OCI-LY3 (cell line): Measurements from ENCODE around the gene BLID.

ENCODE experiments used
- H2AFZ ChIP-seq: fragments of 200-600, 300-600 bp; shearing (Covaris generic); 2 replicates; pipeline ENCODE4 v1.6.0; 2014; ENCODE audit warnings: antibody characterized with exemption, low read depth, low read length
- H3K27ac ChIP-seq: fragments of 200-600, 300-600 bp; sonication (generic); 2 replicates; pipeline ENCODE4 v1.5.1; 2014; ENCODE audit warnings: mild to moderate bottlenecking, low read length, moderate library complexity, mixed read lengths
- H3K27me3 ChIP-seq: fragments of 200-600, 300-600 bp; sonication (generic); 2 replicates; pipeline ENCODE4 v1.6.1; 2014; ENCODE audit warnings: low read depth, low read length, mixed read lengths
- H3K36me3 ChIP-seq: fragments of 200-600, 300-600 bp; sonication (generic); replicated peaks from 2 replicates; pipeline ENCODE3; 2014; ENCODE audit warnings: low read depth, low read length, mixed read lengths
- H3K4me1 ChIP-seq: fragments of 300-600, 200-600 bp; sonication (generic); 2 replicates; pipeline ENCODE4 v1.6.1; 2014; ENCODE audit warnings: low read length, mixed read lengths
- H3K4me2 ChIP-seq: fragments of 200-600, 300-600 bp; sonication (generic); 2 replicates; pipeline ENCODE4 v1.6.1; 2014; ENCODE audit warnings: low read length, mixed read lengths
- H3K4me3 ChIP-seq: fragments of 300-600, 200-600 bp; sonication (generic); 2 replicates; pipeline ENCODE4 v1.5.1; 2014; ENCODE audit warnings: antibody characterized with exemption, mild to moderate bottlenecking, low read length, moderate library complexity
- H3K79me2 ChIP-seq: fragments of 300-600, 200-600 bp; shearing (Covaris generic); 2 replicates; pipeline ENCODE4 v1.6.1; 2014; ENCODE audit warnings: mild to moderate bottlenecking, low read length, mixed read lengths
- H3K9ac ChIP-seq: fragments of 300-600, 200-600 bp; shearing (Covaris generic); 2 replicates; pipeline ENCODE4 v1.6.0; 2014; ENCODE audit warnings: mild to moderate bottlenecking, low read length, moderate library complexity
- H3K9me3 ChIP-seq: fragments of 200-600, 300-600 bp; shearing (Covaris generic); 2 replicates; pipeline ENCODE4 v1.6.1; 2014; ENCODE audit warnings: low read length, mixed read lengths; ENCODE audit not compliant: insufficient read depth
- H4K20me1 ChIP-seq: fragments of 200-600, 300-600 bp; sonication (generic); 2 replicates; pipeline ENCODE4 v1.6.1; 2016; ENCODE audit warnings: low read length, mixed read lengths; ENCODE audit not compliant: insufficient read depth
- EZH2phosphoT487 ChIP-seq: fragments of 200-600 bp; shearing (Covaris generic); IDR thresholded peaks from 2 replicates; pipeline ENCODE4 v1.6.1; 2018; ENCODE audit warnings: antibody characterized with exemption, mixed run types, low read depth
- TF ChIP-seq, protein P1 (sequence below): fragments of 200-600, 300-600 bp; sonication (generic); IDR thresholded peaks from 2 replicates; pipeline ENCODE4 v1.5.1; 2014; ENCODE audit warnings: antibody characterized with exemption, low read length, low read depth

The BLID gene

DNA sequence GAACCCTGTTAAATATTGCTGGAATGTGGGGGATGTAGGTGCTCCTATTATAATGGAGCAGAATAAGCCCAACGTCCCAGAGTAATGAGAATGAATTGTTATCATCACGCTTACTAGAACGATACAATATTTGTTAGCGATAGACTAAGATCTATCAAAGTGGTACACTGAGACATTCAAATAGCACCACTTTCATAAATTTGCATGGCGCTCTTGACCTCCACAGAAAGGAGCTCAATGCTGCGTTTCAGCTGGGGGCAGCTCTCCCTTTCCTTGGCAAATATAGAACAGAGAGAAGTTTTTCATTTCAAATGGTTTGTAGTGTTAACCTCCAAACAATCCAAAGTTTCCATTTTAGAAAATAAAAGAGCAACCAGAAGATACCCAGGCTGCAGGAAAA, 38.2 kb upstream of the BLID start:
- H3K4me2 ChIP-seq: peak overlapping the region; percentile 97

DNA sequence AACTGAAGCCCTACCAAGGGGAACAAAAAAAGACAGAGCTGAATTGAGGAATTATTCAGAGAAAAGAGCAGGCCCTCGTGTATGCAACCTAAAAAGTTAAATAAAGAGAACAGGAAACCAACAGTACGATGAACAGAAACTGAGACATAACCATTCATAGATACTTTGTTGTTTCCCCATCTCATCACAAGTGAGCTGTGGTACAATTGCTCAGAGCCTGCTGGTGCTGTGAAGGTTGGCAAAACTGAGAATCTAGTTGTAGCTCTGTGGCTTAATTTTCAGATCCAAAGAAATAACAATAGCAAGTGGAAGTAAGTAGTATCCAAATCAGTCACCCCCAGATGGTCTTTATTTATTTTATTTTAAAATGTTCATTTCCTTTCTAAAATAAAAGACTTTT, 37.7 kb upstream of the BLID start:
- H3K36me3 ChIP-seq: no peaks in the 10 kb centered on the region
- no peaks in the 10 kb centered on the region for H3K79me2 ChIP-seq
- H3K27me3 ChIP-seq: no peaks in the 10 kb centered on the region
- peak overlapping the region; percentile 68 for H3K9ac ChIP-seq
- peak overlapping the region; percentile 60 for H3K4me3 ChIP-seq
- H4K20me1 ChIP-seq: no peaks in the 10 kb centered on the region
- H3K4me1 ChIP-seq: peaks cover 57% of the 10 kb centered on the region
- H3K9me3 ChIP-seq: no peaks in the 10 kb centered on the region
- H3K4me2 ChIP-seq: peak overlapping the region; percentile 97
- TF ChIP-seq, protein P1, sequence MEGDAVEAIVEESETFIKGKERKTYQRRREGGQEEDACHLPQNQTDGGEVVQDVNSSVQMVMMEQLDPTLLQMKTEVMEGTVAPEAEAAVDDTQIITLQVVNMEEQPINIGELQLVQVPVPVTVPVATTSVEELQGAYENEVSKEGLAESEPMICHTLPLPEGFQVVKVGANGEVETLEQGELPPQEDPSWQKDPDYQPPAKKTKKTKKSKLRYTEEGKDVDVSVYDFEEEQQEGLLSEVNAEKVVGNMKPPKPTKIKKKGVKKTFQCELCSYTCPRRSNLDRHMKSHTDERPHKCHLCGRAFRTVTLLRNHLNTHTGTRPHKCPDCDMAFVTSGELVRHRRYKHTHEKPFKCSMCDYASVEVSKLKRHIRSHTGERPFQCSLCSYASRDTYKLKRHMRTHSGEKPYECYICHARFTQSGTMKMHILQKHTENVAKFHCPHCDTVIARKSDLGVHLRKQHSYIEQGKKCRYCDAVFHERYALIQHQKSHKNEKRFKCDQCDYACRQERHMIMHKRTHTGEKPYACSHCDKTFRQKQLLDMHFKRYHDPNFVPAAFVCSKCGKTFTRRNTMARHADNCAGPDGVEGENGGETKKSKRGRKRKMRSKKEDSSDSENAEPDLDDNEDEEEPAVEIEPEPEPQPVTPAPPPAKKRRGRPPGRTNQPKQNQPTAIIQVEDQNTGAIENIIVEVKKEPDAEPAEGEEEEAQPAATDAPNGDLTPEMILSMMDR: no peak
- no peak for TF ChIP-seq EZH2phosphoT487
- H3K27ac ChIP-seq: peak overlapping the region; percentile 92
- no peak overlapping the region for H2AFZ ChIP-seq

More for the DNA sequence above, 38.2 kb upstream of the BLID start:
- Histone ChIP-seq H3K9me3 (no peaks in the 10 kb centered on the region), H3K79me2 (no peaks in the 10 kb centered on the region), H4K20me1 (no peaks in the 10 kb centered on the region), H3K4me3 (peak overlapping the region; percentile 60), H3K27ac (peak overlapping the region; percentile 92), H2AFZ (peak overlapping the region; percentile 34; the same call in 1 of the 2 replicates), H3K9ac (peak overlapping the region; percentile 68), H3K36me3 (no peaks in the 10 kb centered on the region), H3K27me3 (no peaks in the 10 kb centered on the region), H3K4me1 (peaks cover 61% of the 10 kb centered on the region)
- TF ChIP-seq, protein P1: no peak
- TF ChIP-seq EZH2phosphoT487: no peak

DNA sequence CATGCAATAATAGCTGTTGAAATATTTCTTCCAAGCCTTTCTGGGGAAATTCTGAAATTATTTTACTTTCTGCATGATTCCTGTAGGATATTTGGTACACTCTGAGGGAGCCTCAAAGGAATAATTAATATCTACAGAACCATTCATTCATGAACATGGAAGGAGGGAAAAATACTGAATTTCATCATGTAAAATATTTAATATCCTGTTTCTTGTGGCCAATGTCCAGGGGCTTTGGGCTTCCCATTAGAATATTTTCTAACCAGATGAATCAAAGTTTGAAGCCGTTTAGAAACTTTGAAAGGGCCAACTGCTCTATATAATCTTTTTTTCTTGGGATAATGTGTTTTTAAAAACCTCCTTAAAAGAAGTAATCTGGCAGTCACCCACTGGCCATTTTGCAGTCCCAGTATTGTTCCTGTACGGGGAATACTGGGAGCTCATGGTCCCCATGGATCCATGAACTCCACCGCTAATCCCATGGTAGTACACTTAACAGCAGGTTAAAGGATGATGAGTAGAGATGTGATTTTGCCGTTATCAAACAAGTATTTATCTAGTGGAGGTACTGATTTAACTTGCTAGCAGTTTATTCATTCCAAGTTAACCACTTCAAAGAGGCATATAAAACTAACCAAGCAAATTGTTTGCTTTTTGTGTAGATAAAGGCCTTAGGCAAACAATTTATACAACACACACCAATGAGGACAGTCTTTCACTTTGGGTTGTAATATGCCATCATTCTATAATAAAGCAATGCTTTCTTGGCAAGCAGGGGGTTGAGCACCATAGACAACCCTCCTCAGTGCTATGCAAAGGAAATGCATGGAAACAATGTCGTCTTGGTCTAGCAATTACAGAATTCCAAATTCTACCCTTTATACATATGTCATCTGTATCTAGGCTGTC, 34.5 kb upstream of the BLID start:
- Histone ChIP-seq H3K9me3 (no peaks in the 10 kb centered on the region), H3K79me2 (no peaks in the 10 kb centered on the region), H3K36me3 (no peaks in the 10 kb centered on the region), H3K4me3 (no peak overlapping the region), H3K4me2 (no peak overlapping the region), H3K4me1 (peaks cover 27% of the 10 kb centered on the region), H3K27me3 (no peaks in the 10 kb centered on the region), H3K27ac (no peak overlapping the region), H2AFZ (no peak overlapping the region), H4K20me1 (no peaks in the 10 kb centered on the region), H3K9ac (no peak overlapping the region)
- TF ChIP-seq, protein P1: no peak
- no peak for TF ChIP-seq EZH2phosphoT487

DNA sequence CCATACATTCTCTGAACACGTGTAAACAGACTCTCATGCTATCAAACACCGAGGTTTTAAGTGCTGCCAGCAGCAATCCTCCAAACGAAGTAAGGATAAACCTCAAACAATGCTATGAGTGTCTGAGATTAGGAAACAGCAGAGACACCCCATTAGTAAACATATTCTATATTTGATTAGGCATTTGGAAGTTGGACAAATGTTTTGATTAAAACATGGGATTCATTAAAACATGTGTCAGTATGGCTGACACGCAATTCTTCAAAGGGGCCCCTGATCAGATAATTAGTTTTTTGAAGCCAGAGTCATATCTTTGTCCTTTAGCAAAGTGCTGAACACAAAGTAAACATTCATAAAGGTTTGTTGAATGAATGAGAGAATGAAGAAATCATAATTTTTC, 33.2 kb upstream of the BLID start:
- Histone ChIP-seq H3K27ac (no peak overlapping the region), H2AFZ (no peak overlapping the region), H3K4me1 (peaks cover 16% of the 10 kb centered on the region), H3K79me2 (no peaks in the 10 kb centered on the region), H3K4me3 (no peak overlapping the region), H4K20me1 (no peaks in the 10 kb centered on the region), H3K4me2 (no peak overlapping the region), H3K9me3 (no peaks in the 10 kb centered on the region), H3K27me3 (no peaks in the 10 kb centered on the region), H3K36me3 (no peaks in the 10 kb centered on the region), H3K9ac (no peak overlapping the region)
- no peak for TF ChIP-seq EZH2phosphoT487
- TF ChIP-seq, protein P1: no peak
